Stimulated activated CD8-positive, alpha-beta memory T cell treated with anti-CD3 and anti-CD28 coated beads, Interleukin-15, amount 100 ng/mL, for 48 hours (primary cell): ENCODE measurements around the gene SYT13.
"Not testable (repeated sequence)": the region's sequence is repeated elsewhere in the genome, so short reads cannot be mapped to it uniquely, and the experiment has no call there.

Experiments used
- DNase-seq, 2 donors: peaks; one replicate each; pipeline ENCODE4 v3.0.0-alpha.2; 2020; ENCODE audit warnings: low read depth in 2 of 2

The SYT13 gene

GRCh38 chr11:45273509-45273908 is 12.6 kb downstream of the SYT13 start:
- DNase-seq = no peak

DNA sequence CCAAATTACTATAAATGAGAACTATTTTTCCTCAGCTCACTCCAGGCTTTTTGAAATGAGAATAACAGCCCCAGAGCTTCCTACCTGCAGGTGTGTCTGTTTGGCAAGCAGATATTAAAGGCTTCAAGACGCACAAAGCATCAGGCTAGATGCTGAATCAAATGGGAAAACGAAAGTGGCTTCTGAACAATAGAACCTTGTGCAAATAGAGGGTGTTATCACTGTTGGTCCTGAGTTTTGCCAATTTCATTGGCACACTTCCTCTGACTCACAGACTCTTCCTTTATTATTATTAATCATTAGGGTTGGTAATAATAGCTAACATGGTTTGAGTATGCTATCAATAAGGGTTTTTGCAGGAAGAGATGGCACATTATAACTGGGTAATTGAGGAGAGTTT is 13.4 kb downstream of the SYT13 start:
- no peak for DNase-seq

- no peak for DNase-seq
These were observed 15.0 kb downstream of the SYT13 start for GRCh38 chr11:45270946-45271716.

DNA sequence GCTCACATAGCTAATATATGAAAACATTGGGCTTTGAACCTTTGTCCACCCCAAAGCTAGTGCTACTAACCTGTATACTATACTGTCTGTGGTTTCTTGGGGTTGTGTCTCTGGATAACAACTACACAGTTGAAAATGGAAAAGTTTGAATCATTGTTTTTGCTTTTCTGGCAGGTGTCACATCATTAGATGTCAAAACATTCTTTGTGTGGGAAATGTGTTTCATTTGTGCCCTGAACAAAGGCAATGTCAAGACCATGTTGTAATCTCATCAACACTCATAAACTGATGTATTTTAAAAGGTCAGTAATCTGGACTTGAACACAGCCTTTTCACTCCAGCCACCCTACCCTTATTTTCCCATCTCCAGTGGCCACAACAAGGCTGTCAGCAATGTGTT is 16.5 kb downstream of the SYT13 start:
- no peak for DNase-seq

- no peak for DNase-seq
These were observed 18.4 kb downstream of the SYT13 start for GRCh38 chr11:45267652-45268299.

GRCh38 chr11:45267052-45267451 is 19.1 kb downstream of the SYT13 start:
- no peak for DNase-seq

- DNase-seq = no peak
These were observed 19.5 kb downstream of the SYT13 start for GRCh38 chr11:45266676-45267020.

DNA sequence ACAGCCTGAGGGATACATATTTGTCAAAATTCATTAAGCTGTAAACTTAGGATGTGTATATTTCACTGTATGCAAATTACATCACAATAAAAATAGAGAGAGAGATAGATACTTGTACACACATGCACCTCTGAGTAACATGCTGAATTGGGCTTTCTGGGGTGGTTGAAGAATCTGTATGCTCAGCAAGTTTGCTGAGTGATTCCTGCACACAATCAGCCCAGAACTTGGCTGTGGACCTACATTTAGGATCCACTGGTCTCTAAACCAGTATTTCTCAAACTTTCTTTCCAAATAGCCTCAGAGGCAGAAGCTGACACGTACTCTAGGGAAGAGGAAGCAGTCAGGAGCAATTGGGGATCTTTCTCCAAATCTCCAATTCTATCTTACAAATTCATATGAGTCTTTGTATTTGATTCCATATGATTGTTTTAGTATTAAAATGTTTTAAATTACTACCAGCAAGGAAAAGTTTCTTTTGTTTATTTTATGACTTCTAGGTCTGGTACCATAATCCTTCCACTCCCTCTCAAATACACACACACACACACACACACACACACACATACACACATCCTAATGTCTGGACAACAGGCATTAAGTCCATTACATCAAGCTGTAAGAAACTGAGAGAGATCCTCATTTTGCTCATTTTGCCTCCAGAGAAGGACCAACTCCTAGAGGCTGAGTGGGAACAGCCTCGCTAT is 20.0 kb downstream of the SYT13 start:
- no peak for DNase-seq

- DNase-seq = no peak
These were observed 21.2 kb downstream of the SYT13 start for GRCh38 chr11:45264839-45265515.

DNA sequence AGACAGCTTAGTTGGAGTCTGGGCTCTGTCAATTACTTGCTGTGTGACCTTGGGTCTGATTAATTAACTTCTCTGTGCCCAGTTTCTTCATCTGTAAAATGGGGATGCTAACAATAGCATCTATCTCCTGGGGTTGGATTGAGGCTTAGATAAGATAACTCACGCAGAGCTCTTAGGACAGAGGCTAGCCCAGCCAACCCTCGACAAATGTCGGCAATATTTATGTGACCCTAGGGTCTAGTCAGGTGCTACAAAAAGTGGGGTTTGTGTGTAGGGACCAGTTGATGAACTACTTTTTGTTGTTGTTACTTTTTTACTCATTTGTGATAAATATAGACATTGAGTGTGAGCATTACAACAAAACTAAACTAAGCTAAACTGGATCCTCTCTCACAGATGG is 22.4 kb downstream of the SYT13 start:
- DNase-seq = no peak

- DNase-seq = no peak
These were observed 23.2 kb downstream of the SYT13 start for GRCh38 chr11:45262900-45263299.

- no peak for DNase-seq
These were observed 26.1 kb downstream of the SYT13 start for GRCh38 chr11:45260071-45260470.

DNA sequence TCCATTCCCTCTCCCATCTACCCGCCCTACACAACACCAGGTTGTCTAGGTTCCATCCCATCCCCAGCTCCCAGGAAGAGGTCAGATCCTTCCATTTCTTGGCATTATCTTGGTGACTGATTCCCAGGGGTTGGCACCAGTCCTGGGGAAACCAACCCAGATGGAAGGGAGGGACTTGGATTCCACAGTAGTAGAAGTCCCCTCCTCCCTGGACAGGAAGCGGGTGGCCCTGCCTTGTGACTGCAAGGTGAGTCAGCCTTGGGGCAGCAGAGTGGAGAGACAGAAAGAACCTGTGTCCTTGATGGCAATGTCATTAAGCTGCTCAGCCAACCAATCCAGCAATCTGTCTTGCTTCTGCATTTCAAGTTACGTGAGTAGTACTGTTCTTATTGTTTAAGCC is 26.5 kb downstream of the SYT13 start:
- no peak for DNase-seq

- no peak for DNase-seq
These were observed 27.1 kb downstream of the SYT13 start for GRCh38 chr11:45258982-45259530.

- DNase-seq = no peak
These were observed 32.1 kb downstream of the SYT13 start for GRCh38 chr11:45254070-45254469.

DNA sequence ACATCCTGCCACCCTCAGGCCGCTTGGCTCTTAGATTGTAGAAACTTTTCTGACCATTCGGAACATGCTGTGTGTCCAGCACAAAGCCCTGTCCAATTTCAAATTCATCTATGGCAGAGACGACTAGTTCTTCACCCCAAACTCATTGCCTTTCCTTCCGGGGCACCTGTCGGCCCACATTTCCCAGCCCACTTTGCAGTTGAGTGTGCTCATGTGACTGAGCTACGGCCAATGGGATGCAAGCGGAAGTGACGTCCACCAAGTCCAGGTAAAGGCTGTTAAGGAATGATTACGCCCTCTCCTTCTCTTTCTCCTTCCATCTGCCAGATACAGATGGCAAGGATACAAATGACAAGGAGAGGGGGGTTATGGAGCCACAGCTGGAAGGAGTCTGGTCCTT is 32.5 kb downstream of the SYT13 start:
- no peak for DNase-seq

- DNase-seq = no peak
These were observed 33.3 kb downstream of the SYT13 start for GRCh38 chr11:45252877-45253276.

DNA sequence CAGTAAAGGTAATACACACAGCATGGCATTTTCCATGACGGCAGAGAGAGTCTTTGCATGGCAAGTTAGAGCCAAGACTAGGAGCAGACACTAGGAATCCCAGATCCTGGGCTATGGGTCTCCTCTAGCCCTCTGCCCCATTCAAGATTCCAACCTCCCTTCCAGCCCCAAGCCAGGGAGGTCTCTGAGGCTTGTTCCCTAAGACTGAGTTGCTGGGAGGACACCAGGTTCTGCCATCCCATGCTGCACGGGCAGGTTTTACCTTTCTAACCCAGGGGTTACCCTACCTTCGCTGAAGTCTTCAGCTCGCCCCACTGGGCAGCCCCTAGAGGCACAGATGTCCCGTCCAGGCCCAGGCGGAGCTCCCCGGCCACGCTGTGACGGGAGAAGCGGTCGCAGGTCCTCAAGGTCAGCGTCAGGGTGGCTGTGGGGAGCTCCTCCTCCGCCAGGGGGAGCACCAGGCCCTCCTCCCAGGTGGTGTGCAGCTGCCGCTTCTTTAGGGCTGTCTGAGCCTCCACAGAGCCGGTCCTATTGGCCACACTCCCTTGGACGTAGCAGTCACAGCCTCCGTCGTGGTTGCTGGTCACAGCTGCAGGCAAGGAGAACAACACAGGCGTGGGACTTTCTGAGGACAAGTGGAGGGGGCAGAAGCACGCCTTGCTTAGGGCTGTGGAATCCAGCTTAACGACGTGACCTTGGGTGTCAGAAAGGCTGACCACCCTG is 33.8 kb downstream of the SYT13 start:
- DNase-seq = peak in 1 of 2 donors; percentile 11

DNA sequence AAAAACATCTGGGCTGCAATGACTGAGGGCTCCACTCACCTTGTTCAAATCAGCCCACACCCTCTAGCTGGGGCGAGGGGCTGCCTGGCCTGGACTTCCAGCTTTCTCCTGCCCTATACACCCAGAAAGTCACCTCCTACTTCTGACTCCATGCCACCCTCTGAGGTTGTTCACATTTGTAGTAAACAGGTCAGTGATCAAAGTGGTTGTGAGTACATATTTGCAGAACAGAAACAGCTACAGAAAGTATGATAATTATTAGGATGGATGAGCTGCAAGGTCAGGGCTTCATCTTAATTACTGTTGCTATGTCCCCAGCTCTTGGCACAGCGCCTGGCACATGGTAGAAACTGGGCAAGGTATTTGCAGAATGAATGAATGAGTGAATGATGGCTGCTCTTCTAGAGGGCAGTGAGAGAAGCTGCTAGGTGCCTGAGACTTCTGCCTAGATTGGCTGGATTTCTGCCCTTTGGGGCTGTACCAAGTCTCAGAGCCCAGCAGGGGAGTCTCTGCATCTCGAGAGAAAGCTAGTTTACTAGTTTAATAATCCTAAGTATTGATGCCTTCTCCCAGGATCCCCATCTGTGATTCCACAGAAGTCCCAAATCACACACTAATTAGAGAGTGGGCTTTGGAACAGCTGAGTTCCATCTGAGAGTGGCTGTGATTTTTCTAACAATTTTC is 36.0 kb downstream of the SYT13 start:
- no peak for DNase-seq

DNA sequence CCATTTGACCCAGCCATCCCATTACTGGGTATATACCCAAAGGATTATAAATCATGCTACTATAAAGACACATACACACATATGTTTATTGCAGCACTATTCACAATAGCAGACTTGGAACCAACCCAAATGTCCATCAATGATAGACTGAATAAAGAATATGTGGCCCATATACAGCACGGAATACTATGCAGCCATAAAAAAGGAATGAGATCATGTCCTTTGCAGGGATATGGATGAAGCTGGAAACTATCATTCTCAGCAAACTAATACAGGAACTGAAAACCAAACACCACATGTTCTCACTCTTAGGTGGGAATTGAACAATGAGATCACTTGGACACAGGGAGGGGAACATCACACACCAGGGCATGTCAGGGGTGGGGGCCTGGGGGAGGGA is 36.8 kb downstream of the SYT13 start:
- not testable (repeated sequence) for DNase-seq

DNA sequence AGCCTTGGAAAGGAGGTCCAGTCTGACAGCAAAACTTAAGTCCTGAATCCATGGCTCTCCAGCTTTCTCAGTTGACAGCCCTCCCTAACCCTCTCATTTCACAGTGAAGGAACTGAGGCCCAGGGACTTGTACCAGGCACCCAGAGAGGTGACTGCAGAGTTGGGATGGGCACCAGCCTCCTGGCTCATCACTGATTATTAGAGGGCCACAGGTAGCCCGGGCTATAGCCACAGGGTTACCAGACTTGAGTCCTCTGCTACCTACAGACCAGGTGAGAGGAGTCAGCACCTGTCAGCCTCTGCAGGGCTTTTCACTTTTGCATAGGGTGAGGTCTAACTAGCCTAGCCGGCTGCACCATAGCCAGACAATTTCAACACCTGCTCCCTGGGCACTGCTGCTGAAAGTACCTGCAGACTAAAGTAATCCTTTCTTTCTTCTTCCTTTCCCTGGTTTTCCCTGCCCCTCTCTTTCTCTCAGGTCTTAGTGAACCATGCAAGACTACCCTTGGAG is 37.6 kb downstream of the SYT13 start:
- no peak for DNase-seq
